Mononuclear cell (primary cell): ENCODE data around the gene SELENOP. TPM values are rescaled to one million over a fixed set of nuclear protein-coding genes. Genes with fewer than 3 reads are reported as not detected.

Experiments used
- H3K27me3 ChIP-seq: 2 replicates; pipeline ENCODE4 v1.6.0; 2011; ENCODE audit warnings: low read length, control low read depth; ENCODE audit not compliant: insufficient read depth
- H3K4me1 ChIP-seq: 2 replicates; pipeline ENCODE4 v1.5.1; 2011; ENCODE audit warnings: mild to moderate bottlenecking, low read length, control low read depth; ENCODE audit not compliant: insufficient read depth
- H3K4me3 ChIP-seq: 2 replicates; pipeline ENCODE4 v1.5.1; 2011; ENCODE audit warnings: mild to moderate bottlenecking, low read length, moderate library complexity
- H3K9me3 ChIP-seq: 2 replicates; pipeline ENCODE4 v1.5.1; 2011; ENCODE audit warnings: low read depth, mild to moderate bottlenecking, control low read depth, low read length
- total RNA-seq: library from RNA; depleted of rRNA; stranded (reverse); fragments of >200 nt; gene quantifications from one replicate; pipeline ENCODE4 v1.2.3, GENCODE V29; 2012

The SELENOP gene
- total RNA-seq, 1 donor: 1.7 TPM

DNA sequence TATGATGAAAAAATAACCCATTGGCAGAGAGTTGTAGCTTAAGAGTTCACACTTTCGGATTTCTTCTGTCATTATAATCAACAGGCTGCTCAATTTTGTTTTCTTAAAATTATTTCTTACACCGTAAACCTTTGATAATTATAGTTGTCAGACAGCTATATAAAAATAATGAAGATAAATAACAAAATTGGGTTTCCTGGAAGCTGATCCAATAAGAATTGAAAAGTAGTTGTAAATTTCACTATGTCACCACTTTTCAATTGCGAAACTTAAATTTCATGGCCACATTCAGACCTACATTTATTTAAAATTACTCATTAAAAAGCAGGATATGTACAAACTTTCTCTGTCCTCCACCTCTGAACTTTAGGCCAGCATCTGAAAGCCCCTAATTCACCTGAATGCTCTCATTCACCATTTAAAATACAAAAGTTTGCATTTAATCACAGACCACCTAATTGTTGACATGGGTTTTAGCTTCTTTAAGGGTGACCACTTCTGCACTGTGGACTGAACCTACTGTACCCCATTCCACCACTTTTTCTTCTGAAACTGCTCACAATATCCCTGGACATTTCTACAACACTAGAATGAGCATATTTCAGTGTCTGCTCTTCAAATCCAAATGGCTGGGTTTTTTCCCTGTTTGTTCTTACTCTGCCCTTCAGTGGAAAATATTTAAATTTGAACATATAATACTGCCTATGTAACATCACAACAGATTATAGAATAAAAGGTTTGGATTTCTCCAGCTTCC lies 680 bp downstream of the SELENOP start:
- H3K9me3 ChIP-seq: no peaks in the 10 kb centered on the region
- H3K4me1 ChIP-seq: no peaks in the 10 kb centered on the region
- H3K4me3 ChIP-seq: no peak overlapping the region
- no peaks in the 10 kb centered on the region for H3K27me3 ChIP-seq

DNA sequence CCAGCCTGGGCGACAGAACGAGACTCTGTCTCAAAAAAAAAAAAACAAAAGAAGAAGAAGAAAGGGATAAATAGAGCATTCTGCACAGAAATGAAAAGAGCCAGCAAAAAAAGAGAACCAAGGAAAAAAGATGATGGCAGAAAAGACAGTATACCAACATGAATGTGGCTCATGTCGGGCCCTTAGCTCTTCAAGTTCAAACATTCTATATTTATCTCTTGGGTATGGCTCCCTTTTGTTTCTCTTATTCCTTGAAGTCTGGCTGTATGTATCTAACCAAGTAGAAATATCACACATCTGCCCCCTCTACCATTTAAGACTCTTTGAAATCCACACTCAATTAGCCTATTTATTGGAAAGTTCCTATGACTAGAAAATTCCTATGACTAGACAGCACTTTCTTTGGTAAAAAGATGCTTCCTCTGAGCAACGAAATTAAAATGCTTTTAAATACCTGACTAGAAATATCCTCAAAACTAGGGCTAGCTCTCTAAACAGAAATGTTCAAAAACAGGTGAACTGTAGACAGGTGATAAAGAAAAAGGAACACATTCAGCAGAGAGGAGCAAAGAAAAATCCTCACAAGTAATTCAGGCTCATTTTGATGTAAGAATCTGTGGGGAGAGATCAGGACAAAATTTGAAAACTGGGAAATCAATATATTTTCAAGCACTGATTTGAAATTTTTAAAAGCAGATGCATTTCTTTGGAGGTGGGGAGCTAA lies 2.6 kb downstream of the SELENOP start:
- Histone ChIP-seq H3K4me1 (no peaks in the 10 kb centered on the region), H3K9me3 (no peaks in the 10 kb centered on the region), H3K4me3 (no peak overlapping the region), H3K27me3 (no peaks in the 10 kb centered on the region)

- no peaks in the 10 kb centered on the region for H3K9me3 ChIP-seq
- no peaks in the 10 kb centered on the region for H3K4me1 ChIP-seq
- H3K27me3 ChIP-seq: no peaks in the 10 kb centered on the region
- no peak overlapping the region for H3K4me3 ChIP-seq
Observed at GRCh38 chr5:42807722-42808447, 3.8 kb downstream of the SELENOP start.

- H3K9me3 ChIP-seq: no peaks in the 10 kb centered on the region
- no peaks in the 10 kb centered on the region for H3K4me1 ChIP-seq
- no peaks in the 10 kb centered on the region for H3K27me3 ChIP-seq
- H3K4me3 ChIP-seq: no peak overlapping the region
Observed at GRCh38 chr5:42806701-42807262, 4.9 kb downstream of the SELENOP start.

DNA sequence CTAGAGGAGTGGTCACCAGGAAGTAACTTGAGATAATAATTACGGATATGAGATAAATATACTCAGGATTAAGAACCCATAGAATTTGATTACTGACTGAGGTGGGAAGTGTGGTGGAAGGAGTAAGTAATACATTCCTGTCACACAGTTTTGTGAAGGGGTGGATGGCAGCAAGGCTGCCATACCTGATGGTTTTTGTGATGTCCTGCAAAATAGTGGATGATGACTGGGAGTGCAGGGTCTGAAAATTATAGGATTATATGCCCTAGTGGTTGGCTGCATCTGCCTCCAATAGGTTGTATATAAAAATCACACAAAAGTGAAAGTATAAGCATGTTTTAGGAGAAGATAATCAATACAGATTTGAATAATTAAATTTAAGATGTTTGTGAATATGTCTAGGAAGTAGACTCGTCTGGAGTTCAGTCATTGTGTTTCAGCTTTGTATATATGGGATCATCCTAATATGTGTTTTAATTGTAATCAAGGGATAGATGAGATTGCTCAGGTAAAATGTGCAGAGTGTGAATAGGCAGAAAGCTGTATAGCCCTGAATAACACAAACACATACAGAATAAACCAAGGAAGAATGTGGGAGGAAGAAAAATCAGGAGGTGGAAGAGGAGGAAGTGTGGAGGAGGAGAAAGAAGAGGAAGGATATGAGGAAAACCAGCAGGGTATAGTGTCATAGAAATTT lies 5.5 kb downstream of the SELENOP start:
- no peaks in the 10 kb centered on the region for H3K27me3 ChIP-seq
- H3K4me1 ChIP-seq: no peaks in the 10 kb centered on the region
- H3K4me3 ChIP-seq: no peak overlapping the region
- no peaks in the 10 kb centered on the region for H3K9me3 ChIP-seq

DNA sequence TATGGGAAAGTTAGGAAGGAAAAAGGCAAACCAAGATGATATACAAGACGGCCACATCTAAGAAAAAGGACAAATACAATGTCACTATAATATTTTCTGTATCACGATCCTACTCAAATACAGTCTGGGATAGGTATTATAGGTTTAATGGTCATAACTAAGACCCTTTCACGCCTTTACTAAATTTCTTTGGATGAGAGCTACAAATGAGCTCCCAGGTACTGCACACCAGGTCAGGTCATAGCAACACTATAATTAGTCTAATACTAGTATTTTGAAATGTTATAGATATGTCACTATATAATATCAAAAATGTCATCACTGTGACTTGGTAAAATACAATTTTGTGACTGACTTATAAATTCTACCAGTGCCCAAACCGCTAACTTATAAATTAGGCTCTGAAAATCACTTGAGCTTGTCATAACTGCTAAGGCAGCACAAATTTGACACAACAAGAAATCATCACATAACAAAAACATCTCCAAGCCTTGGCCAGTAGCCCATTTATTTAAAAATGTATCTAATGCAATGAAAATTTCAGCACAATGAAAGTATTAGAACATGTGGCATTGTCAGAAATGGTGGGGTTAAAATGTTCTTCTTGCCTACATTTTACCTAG lies 6.9 kb downstream of the SELENOP start:
- no peaks in the 10 kb centered on the region for H3K27me3 ChIP-seq
- H3K9me3 ChIP-seq: no peaks in the 10 kb centered on the region
- no peaks in the 10 kb centered on the region for H3K4me1 ChIP-seq
- H3K4me3 ChIP-seq: no peak overlapping the region

DNA sequence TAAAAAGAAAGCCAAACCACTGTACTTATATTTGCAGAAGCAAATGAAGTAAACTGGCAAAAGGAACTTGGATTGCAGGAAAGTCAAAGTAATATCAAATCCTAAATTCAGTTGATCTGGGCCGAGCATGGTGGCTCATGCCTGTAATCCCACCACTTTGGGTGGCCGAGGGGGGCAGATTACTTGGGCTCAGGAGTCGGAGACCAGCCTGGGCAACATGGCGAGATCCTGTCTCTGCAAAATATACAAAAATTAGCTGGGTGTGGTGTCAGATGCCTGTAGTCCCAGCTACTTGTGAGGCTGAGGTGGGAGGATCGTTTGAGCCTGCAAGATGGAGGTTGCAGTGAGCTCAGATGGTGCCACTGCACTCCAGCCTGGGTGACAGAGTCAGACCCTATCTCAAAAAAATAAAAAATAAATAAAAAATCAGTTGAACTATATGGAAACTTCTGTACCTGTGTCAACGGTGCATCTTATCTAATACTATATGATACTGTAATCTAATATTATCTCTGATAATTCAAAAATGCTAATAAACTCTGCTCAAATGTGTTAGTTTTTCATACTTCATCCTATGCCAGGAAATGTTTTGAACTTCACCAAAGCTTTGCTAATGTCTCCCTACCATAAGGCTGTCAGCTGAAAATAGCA lies 10.1 kb downstream of the SELENOP start:
- Histone ChIP-seq H3K9me3 (no peaks in the 10 kb centered on the region), H3K4me3 (no peak overlapping the region), H3K27me3 (no peaks in the 10 kb centered on the region), H3K4me1 (no peaks in the 10 kb centered on the region)

DNA sequence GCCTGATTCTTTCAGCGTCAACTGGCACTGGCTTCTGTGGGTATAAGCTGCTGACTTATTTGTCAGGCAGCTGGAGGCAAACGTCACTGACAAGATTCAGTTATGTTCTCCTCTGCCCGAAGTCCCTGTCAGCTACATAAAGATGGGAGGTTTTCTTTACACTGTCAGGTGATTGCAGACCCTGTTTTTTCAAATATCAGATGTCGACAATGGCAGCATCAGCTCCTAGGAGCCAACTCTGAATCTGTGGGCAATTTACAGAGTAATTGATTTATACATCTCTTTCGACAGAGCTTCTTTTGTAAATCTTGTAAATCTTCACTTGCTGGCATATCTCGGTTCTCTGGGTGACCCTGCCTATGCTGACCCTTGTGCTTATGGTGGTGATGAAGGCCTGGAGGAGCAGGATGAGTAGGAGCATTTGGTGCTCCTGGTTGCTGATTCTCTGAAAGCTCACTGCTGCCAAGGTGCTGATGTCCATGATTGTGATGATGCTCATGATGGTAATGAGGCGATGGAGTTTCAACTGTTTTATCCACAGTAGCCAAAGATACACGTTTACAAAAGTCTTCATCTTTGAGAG lies 10.9 kb downstream of the SELENOP start:
- Histone ChIP-seq H3K27me3 (no peaks in the 10 kb centered on the region), H3K9me3 (no peaks in the 10 kb centered on the region), H3K4me1 (no peaks in the 10 kb centered on the region), H3K4me3 (no peak overlapping the region)

- Histone ChIP-seq H3K27me3 (no peaks in the 10 kb centered on the region), H3K4me3 (no peak overlapping the region), H3K9me3 (no peaks in the 10 kb centered on the region), H3K4me1 (no peaks in the 10 kb centered on the region)
Observed at GRCh38 chr5:42799668-42800114, 12.0 kb downstream of the SELENOP start.

DNA sequence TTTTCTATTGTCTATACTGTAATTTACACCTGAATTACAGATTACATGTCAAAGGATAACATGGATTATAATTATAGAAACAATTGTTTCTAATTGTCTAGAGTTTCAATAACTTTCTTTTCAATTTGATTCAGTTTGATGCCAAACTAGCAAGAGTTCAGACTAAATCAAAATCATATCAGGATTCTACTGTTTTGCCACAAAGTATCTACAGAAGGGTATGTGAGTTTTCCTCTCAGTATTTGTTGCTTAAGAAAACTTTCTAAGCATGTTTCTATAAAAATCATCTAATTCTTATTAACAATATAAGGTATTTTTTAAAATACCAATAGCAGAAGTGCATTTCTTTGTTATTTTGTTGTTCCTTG lies 12.5 kb downstream of the SELENOP start:
- Histone ChIP-seq H3K9me3 (no peaks in the 10 kb centered on the region), H3K27me3 (no peaks in the 10 kb centered on the region), H3K4me3 (no peak overlapping the region), H3K4me1 (no peaks in the 10 kb centered on the region)

DNA sequence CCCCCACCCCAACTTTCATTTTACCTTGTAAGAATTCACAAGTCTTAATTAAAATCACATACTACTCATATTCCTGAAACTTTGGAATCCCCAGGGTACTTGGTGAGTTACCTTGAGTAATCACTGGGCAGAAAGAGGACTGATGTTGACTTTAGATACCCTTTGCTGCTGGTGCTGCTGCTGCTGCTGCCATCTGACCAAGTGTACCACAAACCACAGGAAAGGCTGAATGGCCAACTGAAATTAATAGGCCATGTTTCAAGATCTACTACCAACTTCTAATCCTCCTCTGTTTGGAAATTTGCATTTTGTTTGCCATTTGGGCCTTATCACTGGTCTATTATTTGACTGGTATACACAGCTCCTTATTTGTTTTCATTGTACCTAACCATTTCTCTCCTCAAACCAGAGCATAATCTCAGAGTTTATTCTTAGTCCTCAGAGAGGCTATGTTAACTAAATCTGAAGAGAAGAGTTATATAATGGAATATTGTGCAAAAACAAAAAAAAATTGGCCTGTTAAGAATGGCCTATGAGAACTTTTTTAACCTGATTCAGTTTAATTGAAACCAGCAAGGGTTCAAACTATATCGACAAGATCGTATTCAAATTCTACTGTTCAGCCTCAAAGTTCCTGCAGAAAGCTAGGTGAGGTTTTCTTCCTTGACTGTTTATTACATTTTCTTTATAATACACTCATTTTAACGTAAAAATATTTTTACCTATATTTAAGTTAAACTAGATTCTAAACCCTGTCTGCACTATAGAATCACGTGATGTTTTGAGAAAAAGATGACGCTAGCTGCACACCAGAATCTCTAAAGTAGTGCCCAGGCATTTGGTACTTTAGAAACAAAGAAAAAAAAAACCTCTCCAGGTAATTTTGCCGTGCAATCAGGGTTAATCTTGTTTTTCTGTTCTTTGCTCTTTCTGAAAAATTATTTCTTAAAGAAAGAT lies 13.1 kb downstream of the SELENOP start:
- no peaks in the 10 kb centered on the region for H3K9me3 ChIP-seq
- no peaks in the 10 kb centered on the region for H3K27me3 ChIP-seq
- H3K4me1 ChIP-seq: no peaks in the 10 kb centered on the region
- no peak overlapping the region for H3K4me3 ChIP-seq

DNA sequence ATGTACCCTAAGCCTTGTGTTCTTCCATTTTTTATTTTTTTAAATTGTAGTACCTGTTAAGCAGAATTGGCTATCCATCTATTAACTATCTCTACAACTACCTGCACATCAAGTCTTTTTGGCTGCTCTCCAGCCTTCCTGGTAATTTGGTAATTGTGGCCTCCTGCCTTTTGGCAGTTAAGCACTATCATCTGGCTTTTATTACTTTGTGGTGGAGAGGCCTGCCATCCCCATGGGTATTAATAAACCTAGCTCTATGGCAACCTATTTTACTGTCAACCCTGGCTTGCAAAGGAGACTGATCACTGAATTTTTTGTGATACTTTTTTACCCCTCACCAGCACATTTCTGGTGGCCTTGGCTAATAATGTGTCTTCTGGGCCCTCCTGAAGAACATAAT lies 20.5 kb downstream of the SELENOP start:
- Histone ChIP-seq H3K4me3 (no peak overlapping the region), H3K9me3 (peaks cover 19% of the 10 kb centered on the region), H3K27me3 (peaks cover 2% of the 10 kb centered on the region), H3K4me1 (no peaks in the 10 kb centered on the region)

- Histone ChIP-seq H3K9me3 (peaks cover 29% of the 10 kb centered on the region), H3K27me3 (peaks cover 2% of the 10 kb centered on the region), H3K4me3 (no peak overlapping the region), H3K4me1 (no peaks in the 10 kb centered on the region)
Observed at GRCh38 chr5:42787845-42788244, 23.8 kb downstream of the SELENOP start.
